PC-3 (cell line): ENCODE measurements around the gene CIB1. TPM values are rescaled to one million over a fixed set of nuclear protein-coding genes. Genes with fewer than 3 reads are reported as not detected.

ENCODE experiments used
- ATAC-seq: fragments of 200-7000 bp; cut with Tn5 transposase; 2 replicates; pipeline ENCODE4 v1.9.1; 2020; ENCODE audit warnings: mild to moderate bottlenecking, moderate library complexity
- BruUV-seq: library from RNA; stranded (reverse); fragments of 400-500 nt; replicated peaks from 2 replicates; lab custom pipeline; 2021; lab: Mats Ljungman, UMichigan
- CTCF ChIA-PET: fragments of 300-600 bp; sonication (Branson Sonifier 250); formaldehyde crosslinking; loops from one replicate; lab custom pipeline; 2022; ENCODE audit warnings: antibody characterized with exemption; lab: Charles Lee
- POLR2A ChIA-PET: fragments of 300-600 bp; sonication (Branson Sonifier 250); formaldehyde crosslinking; loops from one replicate; lab custom pipeline; 2022; ENCODE audit warnings: antibody characterized with exemption; ENCODE audit not compliant: unreplicated experiment; lab: Charles Lee
- DNase-seq: peaks from one replicate; pipeline ENCODE4 v3.0.0-alpha.2; 2015
- H2AFZ ChIP-seq: fragments of 300-600 bp; sonication (generic); 2 replicates; pipeline ENCODE4 v1.6.0; 2016; ENCODE audit warnings: antibody characterized with exemption, low read length
- H3F3A ChIP-seq: fragments of 300-600 bp; sonication (generic); one replicate; pipeline ENCODE4 v1.6.0; 2017; ENCODE audit warnings: antibody characterized with exemption, low read length, control low read depth, mild to moderate bottlenecking; ENCODE audit not compliant: unreplicated experiment
- H3K27ac ChIP-seq: fragments of 300-600 bp; sonication (generic); 2 replicates; pipeline ENCODE4 v1.5.1; 2016; ENCODE audit warnings: mild to moderate bottlenecking, low read length
- H3K27me3 ChIP-seq: fragments of 300-600 bp; sonication (generic); 2 replicates; pipeline ENCODE4 v1.6.1; 2016; ENCODE audit warnings: low read length, mixed read lengths
- H3K36me3 ChIP-seq: fragments of 300-600 bp; sonication (generic); 2 replicates; pipeline ENCODE4 v1.6.1; 2016; ENCODE audit warnings: low read depth, mixed run types, low read length, mixed read lengths
- H3K4me1 ChIP-seq: fragments of 300-600 bp; sonication (generic); 2 replicates; pipeline ENCODE4 v1.5.1; 2016; ENCODE audit warnings: low read length; ENCODE audit not compliant: insufficient read depth
- H3K4me2 ChIP-seq: fragments of 300-600 bp; sonication (generic); 2 replicates; pipeline ENCODE4 v1.6.0; 2016; ENCODE audit warnings: low read length
- H3K4me3 ChIP-seq: fragments of 300-600 bp; sonication (generic); 2 replicates; pipeline ENCODE4 v1.5.1; 2016; ENCODE audit warnings: mild to moderate bottlenecking, low read length, mixed read lengths
- H3K79me2 ChIP-seq: fragments of 300-600 bp; sonication (generic); 2 replicates; pipeline ENCODE4 v1.6.1; 2017; ENCODE audit warnings: low read length, mixed read lengths
- H3K9ac ChIP-seq: fragments of 300-600 bp; sonication (generic); 2 replicates; pipeline ENCODE4 v1.6.0; 2016; ENCODE audit warnings: mild to moderate bottlenecking, low read length
- H3K9me2 ChIP-seq: fragments of 300-600 bp; sonication (generic); replicated peaks from 2 replicates; pipeline ENCODE4 v1.6.1; 2016; ENCODE audit warnings: mixed run types, low read length, mixed read lengths
- H3K9me3 ChIP-seq: fragments of 300-600 bp; sonication (generic); 2 replicates; pipeline ENCODE4 v1.6.1; 2016; ENCODE audit warnings: low read length, mixed read lengths
- H4K20me1 ChIP-seq: fragments of 300-600 bp; sonication (generic); 2 replicates; pipeline ENCODE4 v1.6.1; 2016; ENCODE audit warnings: low read length, mixed read lengths
- EZH2 ChIP-seq: fragments of 300-600 bp; sonication (generic); IDR thresholded peaks from one replicate; pipeline ENCODE4 v1.6.1; 2017; ENCODE audit warnings: antibody characterized with exemption, mild to moderate bottlenecking, low read length; ENCODE audit not compliant: unreplicated experiment
- EZH2phosphoT487 ChIP-seq: fragments of 300-600 bp; sonication (generic); IDR thresholded peaks from 2 replicates; pipeline ENCODE4 v1.6.1; 2018; ENCODE audit warnings: mild to moderate bottlenecking, antibody characterized with exemption, low read length, borderline replicate concordance
- intact Hi-C: fragments of 100-400 bp; cut with micrococcal nuclease; formaldehyde crosslinking; loops from 2 replicates; pipeline ENCODE4 v1.9.0; 2023
- total RNA-seq: library from RNA; depleted of rRNA; stranded (reverse); fragments of >200 nt; gene quantifications from 2 replicates; pipeline ENCODE4 v1.2.3, GENCODE V29; 2014
- TF ChIP-seq, protein P1 (sequence below): fragments of 300-600 bp; sonication (generic); conservative IDR thresholded peaks from 2 replicates; pipeline ENCODE4 v1.5.1; 2017; ENCODE audit warnings: antibody characterized with exemption, low read depth, mild to moderate bottlenecking, low read length

The CIB1 gene
- total RNA-seq, 1 experiment from 2014 or later, result 83.7 TPM

DNA sequence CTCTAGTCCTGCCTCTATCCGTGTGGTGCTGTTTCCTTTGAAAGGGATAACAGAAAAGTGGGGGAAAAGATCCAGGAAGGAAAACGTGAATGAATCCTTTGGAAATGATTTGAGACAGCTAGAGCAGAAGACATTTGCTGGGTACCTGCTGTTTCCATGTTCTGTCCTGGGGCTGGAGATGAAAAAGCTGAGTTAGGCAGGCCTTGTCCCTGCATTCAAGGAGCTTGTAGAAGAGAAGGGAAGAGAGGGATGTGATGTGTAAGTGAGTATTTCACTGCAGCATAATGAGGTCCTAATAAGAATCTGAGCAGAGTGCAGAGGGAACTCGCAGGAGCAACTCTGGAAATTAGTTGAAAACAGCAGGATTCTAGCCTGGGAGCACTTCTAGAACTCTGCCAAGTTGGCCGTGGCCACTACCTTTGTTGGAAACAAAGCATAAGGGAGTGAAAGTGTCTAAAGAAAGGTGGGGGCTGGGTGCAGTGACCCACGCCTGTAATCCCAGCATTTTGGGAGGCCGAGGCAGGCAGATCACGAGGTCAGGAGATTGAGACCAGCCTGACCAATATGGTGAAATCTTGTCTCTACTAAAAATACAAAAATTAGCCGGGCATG is 46.4 kb downstream of the CIB1 start:
- ChIA-PET POLR2A (no interaction called here), CTCF (no interaction called here)
- Histone ChIP-seq H3K4me2 (no peak overlapping the region), H2AFZ (no peak overlapping the region), H3K36me3 (no peaks in the 10 kb centered on the region), H4K20me1 (no peaks in the 10 kb centered on the region), H3K27ac (no peak overlapping the region), H3K4me3 (no peak overlapping the region), H3K9me2 (no peaks in the 10 kb centered on the region), H3K27me3 (no peaks in the 10 kb centered on the region), H3K4me1 (peaks cover 26% of the 10 kb centered on the region), H3K79me2 (peaks cover 14% of the 10 kb centered on the region), H3F3A (no peaks in the 10 kb centered on the region), H3K9me3 (no peaks in the 10 kb centered on the region), H3K9ac (no peak overlapping the region)
- intact Hi-C loops, result no loop called here
- TF ChIP-seq EZH2phosphoT487 (no peak), EZH2 (no peak)
- TF ChIP-seq, protein P1, sequence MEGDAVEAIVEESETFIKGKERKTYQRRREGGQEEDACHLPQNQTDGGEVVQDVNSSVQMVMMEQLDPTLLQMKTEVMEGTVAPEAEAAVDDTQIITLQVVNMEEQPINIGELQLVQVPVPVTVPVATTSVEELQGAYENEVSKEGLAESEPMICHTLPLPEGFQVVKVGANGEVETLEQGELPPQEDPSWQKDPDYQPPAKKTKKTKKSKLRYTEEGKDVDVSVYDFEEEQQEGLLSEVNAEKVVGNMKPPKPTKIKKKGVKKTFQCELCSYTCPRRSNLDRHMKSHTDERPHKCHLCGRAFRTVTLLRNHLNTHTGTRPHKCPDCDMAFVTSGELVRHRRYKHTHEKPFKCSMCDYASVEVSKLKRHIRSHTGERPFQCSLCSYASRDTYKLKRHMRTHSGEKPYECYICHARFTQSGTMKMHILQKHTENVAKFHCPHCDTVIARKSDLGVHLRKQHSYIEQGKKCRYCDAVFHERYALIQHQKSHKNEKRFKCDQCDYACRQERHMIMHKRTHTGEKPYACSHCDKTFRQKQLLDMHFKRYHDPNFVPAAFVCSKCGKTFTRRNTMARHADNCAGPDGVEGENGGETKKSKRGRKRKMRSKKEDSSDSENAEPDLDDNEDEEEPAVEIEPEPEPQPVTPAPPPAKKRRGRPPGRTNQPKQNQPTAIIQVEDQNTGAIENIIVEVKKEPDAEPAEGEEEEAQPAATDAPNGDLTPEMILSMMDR, result no peak
- BruUV-seq, result no TSS peak
- ATAC-seq (no peak), DNase-seq (no peak)

GRCh38 chr15:90184786-90185704 is 48.7 kb downstream of the CIB1 start:
- Histone ChIP-seq H3K4me1 (peaks cover 19% of the 10 kb centered on the region), H2AFZ (peak overlapping the region; percentile 82), H3K9ac (peak overlapping the region; percentile 82), H3F3A (no peaks in the 10 kb centered on the region), H3K27ac (peak overlapping the region; percentile 95), H3K9me2 (no peaks in the 10 kb centered on the region), H3K4me3 (peak overlapping the region; percentile 83), H4K20me1 (no peaks in the 10 kb centered on the region), H3K9me3 (no peaks in the 10 kb centered on the region), H3K4me2 (peak overlapping the region; percentile 88), H3K79me2 (peaks cover 14% of the 10 kb centered on the region), H3K36me3 (no peaks in the 10 kb centered on the region), H3K27me3 (no peaks in the 10 kb centered on the region)
- ATAC-seq (peak; percentile 69), DNase-seq (peak; percentile 65)
- TF ChIP-seq EZH2, result no peak
- TF ChIP-seq EZH2phosphoT487, result no peak
- TF ChIP-seq, protein P1, result no peak
- CTCF ChIA-PET, result interaction anchor here (0.5 to 0.6 kb wide), 2 partner anchors 7 to 30 kb away, joined by 4 to 5 read pairs; no protein-coding TSS in a partner anchor
- BruUV-seq, result TSS peak; percentile 51
- POLR2A ChIA-PET, result no interaction called here
- intact Hi-C loops, result loop anchor here (1.0 to 2.0 kb wide), 2 partner anchors 16 to 19 kb away; partner anchors contain the start of gene SEMA4B
